ENCODE measurements around the gene LPCAT1.
"Not testable (repeated sequence)": the region's sequence is repeated elsewhere in the genome, so short reads cannot be mapped to it uniquely, and the experiment has no call there.

The LPCAT1 gene

DNA sequence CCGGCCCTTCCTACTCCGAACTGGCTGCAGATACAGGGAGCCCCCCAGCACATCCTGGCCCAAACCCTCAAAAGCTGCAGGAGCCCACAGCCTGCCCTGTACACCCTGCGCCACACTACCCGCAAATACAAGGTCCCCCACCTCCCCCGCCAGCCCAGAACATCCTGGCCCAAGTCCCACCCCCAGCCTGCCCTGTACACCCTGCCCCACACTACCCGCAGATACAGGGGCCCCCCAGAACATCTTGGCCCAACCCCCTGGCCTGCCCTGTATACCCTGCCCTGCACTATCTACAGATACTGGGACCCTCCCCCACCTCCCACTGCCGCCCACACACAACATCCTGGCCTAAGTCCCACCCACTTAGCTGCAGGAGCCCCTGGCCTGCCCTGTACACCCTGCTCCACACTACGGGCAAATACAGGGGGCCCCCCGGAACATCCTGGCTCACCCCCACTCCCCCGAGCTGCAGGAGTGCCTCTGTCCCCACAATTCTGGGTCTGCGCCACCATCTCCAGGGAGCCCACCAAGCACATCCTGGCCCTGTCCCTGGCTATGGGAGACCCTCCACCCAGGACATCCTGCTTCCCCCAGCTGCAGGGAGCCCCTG is 8.3 kb downstream of the LPCAT1 start:
- Histone ChIP-seq H3K4me3 (ENCODE audit: low read length, poor library complexity, severe bottlenecking) (no peak overlapping the region), H3K27me3 (ENCODE audit: insufficient read depth, low read length, poor library complexity, severe bottlenecking) (no peaks in the 10 kb centered on the region), H2AFZ (ENCODE audit: low read length) (no peak overlapping the region), H3K4me2 (ENCODE audit: low read depth, low read length, poor library complexity, severe bottlenecking) (peak overlapping the region; percentile 28), H3K9me3 (ENCODE audit: insufficient read depth, low read depth, low read length) (no peaks in the 10 kb centered on the region), H3K79me2 (ENCODE audit: insufficient read depth, low read length) (peaks cover 99% of the 10 kb centered on the region), H3K9me2 (replicated peaks; ENCODE audit: low read depth, low read length) (no peaks in the 10 kb centered on the region), H3K4me1 (ENCODE audit: insufficient read depth, low read length, poor library complexity, severe bottlenecking) (peaks cover 28% of the 10 kb centered on the region), H3K9ac (ENCODE audit: low read depth, low read length, poor library complexity, severe bottlenecking) (no peak overlapping the region), H4K20me1 (ENCODE audit: insufficient read depth, low read length, poor library complexity, severe bottlenecking) (peaks cover 77% of the 10 kb centered on the region), H3F3A (ENCODE audit: low read depth) (no peaks in the 10 kb centered on the region), H3K36me3 (ENCODE audit: insufficient read depth, low read length) (peaks cover 46% of the 10 kb centered on the region; the same call in 1 of the 2 replicates)
- no peak for TF ChIP-seq EZH2phosphoT487 (IDR thresholded peaks at IDR 0.05; ENCODE audit: borderline replicate concordance)
- TF ChIP-seq, protein P1, sequence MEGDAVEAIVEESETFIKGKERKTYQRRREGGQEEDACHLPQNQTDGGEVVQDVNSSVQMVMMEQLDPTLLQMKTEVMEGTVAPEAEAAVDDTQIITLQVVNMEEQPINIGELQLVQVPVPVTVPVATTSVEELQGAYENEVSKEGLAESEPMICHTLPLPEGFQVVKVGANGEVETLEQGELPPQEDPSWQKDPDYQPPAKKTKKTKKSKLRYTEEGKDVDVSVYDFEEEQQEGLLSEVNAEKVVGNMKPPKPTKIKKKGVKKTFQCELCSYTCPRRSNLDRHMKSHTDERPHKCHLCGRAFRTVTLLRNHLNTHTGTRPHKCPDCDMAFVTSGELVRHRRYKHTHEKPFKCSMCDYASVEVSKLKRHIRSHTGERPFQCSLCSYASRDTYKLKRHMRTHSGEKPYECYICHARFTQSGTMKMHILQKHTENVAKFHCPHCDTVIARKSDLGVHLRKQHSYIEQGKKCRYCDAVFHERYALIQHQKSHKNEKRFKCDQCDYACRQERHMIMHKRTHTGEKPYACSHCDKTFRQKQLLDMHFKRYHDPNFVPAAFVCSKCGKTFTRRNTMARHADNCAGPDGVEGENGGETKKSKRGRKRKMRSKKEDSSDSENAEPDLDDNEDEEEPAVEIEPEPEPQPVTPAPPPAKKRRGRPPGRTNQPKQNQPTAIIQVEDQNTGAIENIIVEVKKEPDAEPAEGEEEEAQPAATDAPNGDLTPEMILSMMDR (conservative IDR thresholded peaks at IDR 0.05; ENCODE audit: low read length), result no peak

DNA sequence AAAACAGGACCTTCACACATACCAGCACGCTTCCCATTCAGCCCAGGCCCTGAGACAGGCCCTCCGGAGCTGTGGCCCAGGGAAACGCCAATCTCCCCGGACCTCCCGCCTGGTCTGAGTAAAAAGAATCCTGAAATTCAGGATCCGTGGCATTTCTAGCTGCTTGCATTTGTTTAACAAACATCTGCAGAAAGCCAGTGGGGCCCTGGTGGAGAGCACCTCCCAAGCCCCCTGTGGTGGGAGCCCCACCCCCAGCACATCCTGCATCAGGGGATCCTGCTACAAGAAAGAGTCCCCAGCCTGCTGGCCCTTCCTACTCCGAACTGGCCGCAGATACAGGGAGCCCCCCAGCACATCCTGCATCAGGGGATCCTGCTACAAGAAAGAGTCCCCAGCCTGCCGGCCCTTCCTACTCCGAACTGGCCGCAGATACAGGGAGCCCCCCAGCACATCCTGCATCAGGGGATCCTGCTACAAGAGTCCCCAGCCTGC is 8.9 kb downstream of the LPCAT1 start:
- H3K27me3 ChIP-seq (ENCODE audit: insufficient read depth, low read length, poor library complexity, severe bottlenecking); H3K9me3 ChIP-seq (ENCODE audit: insufficient read depth, low read depth, low read length); H3K9me2 ChIP-seq (replicated peaks; ENCODE audit: low read depth, low read length); H2AFZ ChIP-seq (ENCODE audit: low read length); H3F3A ChIP-seq (ENCODE audit: low read depth); H3K9ac ChIP-seq (ENCODE audit: low read depth, low read length, poor library complexity, severe bottlenecking); H3K4me3 ChIP-seq (ENCODE audit: low read length, poor library complexity, severe bottlenecking): not testable (repeated sequence)
- Histone ChIP-seq H3K79me2 (ENCODE audit: insufficient read depth, low read length) (peaks cover 99% of the 10 kb centered on the region), H3K4me1 (ENCODE audit: insufficient read depth, low read length, poor library complexity, severe bottlenecking) (peaks cover 28% of the 10 kb centered on the region), H3K36me3 (ENCODE audit: insufficient read depth, low read length) (peaks cover 45% of the 10 kb centered on the region; the same call in 1 of the 2 replicates), H3K4me2 (ENCODE audit: low read depth, low read length, poor library complexity, severe bottlenecking) (peak overlapping the region; percentile 28), H4K20me1 (ENCODE audit: insufficient read depth, low read length, poor library complexity, severe bottlenecking) (peaks cover 78% of the 10 kb centered on the region)

DNA sequence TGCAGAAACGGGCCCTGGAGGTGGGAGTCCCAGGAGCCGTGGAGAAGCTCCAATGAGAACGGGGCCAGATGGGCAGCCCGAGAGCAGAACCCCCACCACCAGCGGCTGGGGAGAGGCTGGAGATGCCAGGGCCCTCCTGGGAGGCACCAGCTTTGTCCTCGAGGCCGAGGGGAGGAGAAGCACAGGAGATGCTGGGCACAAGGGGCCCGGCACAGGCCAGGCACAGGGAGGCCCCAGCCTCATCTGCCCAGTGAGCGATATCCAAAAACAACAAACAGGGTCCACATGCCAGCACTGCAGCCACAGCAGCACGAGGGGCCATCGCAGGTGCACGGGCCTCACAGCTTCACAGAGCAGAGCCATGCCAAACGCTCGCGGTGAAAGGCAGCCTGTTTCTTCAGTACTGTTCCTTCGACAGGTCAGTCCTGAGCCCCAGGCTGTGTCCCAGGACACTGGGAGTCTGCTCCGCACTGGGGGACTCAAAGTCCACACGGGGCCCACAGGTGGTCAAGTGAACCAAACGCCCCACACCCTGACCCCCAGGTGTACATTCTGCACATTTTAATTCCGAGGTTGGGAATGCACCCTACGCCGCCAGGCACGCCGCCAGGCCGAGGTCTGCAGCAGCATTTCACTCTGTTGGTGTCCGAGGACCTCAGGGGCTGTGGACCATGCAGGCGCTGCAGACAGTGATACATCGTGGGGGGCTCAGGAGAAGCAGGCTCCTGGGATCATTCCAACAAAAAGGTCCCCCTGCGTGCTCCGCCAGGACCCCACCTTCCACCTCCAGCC is 9.5 kb downstream of the LPCAT1 start:
- H3K36me3 ChIP-seq (ENCODE audit: insufficient read depth, low read length), result peaks cover 40% of the 10 kb centered on the region; the same call in 1 of the 2 replicates
- H3K4me1 ChIP-seq (ENCODE audit: insufficient read depth, low read length, poor library complexity, severe bottlenecking), result peaks cover 28% of the 10 kb centered on the region
- H3K79me2 ChIP-seq (ENCODE audit: insufficient read depth, low read length), result peaks cover 99% of the 10 kb centered on the region

More for the DNA sequence above, 9.5 kb downstream of the LPCAT1 start:
- Histone ChIP-seq H4K20me1 (ENCODE audit: insufficient read depth, low read length, poor library complexity, severe bottlenecking) (peaks cover 76% of the 10 kb centered on the region), H3K9ac (ENCODE audit: low read depth, low read length, poor library complexity, severe bottlenecking) (no peak overlapping the region), H3F3A (ENCODE audit: low read depth) (no peaks in the 10 kb centered on the region), H3K9me3 (ENCODE audit: insufficient read depth, low read depth, low read length) (no peaks in the 10 kb centered on the region), H3K4me2 (ENCODE audit: low read depth, low read length, poor library complexity, severe bottlenecking) (no peak overlapping the region), H3K4me3 (ENCODE audit: low read length, poor library complexity, severe bottlenecking) (no peak overlapping the region), H2AFZ (ENCODE audit: low read length) (no peak overlapping the region), H3K9me2 (replicated peaks; ENCODE audit: low read depth, low read length) (no peaks in the 10 kb centered on the region), H3K27me3 (ENCODE audit: insufficient read depth, low read length, poor library complexity, severe bottlenecking) (no peaks in the 10 kb centered on the region)
- TF ChIP-seq EZH2phosphoT487 (IDR thresholded peaks at IDR 0.05; ENCODE audit: borderline replicate concordance), result no peak
- TF ChIP-seq, protein P1 (conservative IDR thresholded peaks at IDR 0.05; ENCODE audit: low read length), result no peak

Data from Loucy (cell line).